Astrocyte of the spinal cord (primary cell): ENCODE measurements around the gene STX17.

ENCODE experiments used
- DNase-seq: peaks from one replicate; pipeline ENCODE4 v3.0.0; 2011; ENCODE audit warnings: low read depth, low spot score
- H3K4me3 ChIP-seq: 2 replicates; pipeline ENCODE4 v1.5.1; 2011; ENCODE audit warnings: low read depth, mild to moderate bottlenecking, low read length, moderate library complexity
- CTCF ChIP-seq: IDR thresholded peaks from 2 replicates; pipeline ENCODE4 v1.5.1; 2012; ENCODE audit warnings: low read depth, mild to moderate bottlenecking, low read length, inconsistent platforms
- in situ Hi-C: cut with HindIII; loops from 2 replicates; pipeline ENCODE4 v1.10.0; 2017; ENCODE audit warnings: low sequenced_read_pairs

Gene STX17

GRCh38 chr9:99998266-99998665 lies 91.8 kb downstream of the STX17 start:
- no peak overlapping the region for H3K4me3 ChIP-seq
- no peak for DNase-seq
- in situ Hi-C loops: no loop called here
- TF ChIP-seq CTCF: no peak

GRCh38 chr9:99998866-99999265 lies 92.4 kb downstream of the STX17 start:
- H3K4me3 ChIP-seq: no peak overlapping the region
- no peak for TF ChIP-seq CTCF
- DNase-seq: no peak
- in situ Hi-C loops: no loop called here

- in situ Hi-C loops: no loop called here
- H3K4me3 ChIP-seq: no peak overlapping the region
- no peak for TF ChIP-seq CTCF
- no peak for DNase-seq
Observed at GRCh38 chr9:99999797-100000196, 93.3 kb downstream of the STX17 start.

GRCh38 chr9:100011062-100011681 lies 104.7 kb downstream of the STX17 start:
- peak; percentile 49 for TF ChIP-seq CTCF
- no peak overlapping the region for H3K4me3 ChIP-seq
- in situ Hi-C loops: no loop called here
- peak; percentile 68 for DNase-seq

- in situ Hi-C loops: no loop called here
- TF ChIP-seq CTCF: no peak
- H3K4me3 ChIP-seq: no peak overlapping the region
- no peak for DNase-seq
Observed at GRCh38 chr9:100012279-100012678, 105.8 kb downstream of the STX17 start.

GRCh38 chr9:100013573-100013972 lies 107.1 kb downstream of the STX17 start:
- H3K4me3 ChIP-seq: no peak overlapping the region
- in situ Hi-C loops: no loop called here
- no peak for DNase-seq
- no peak for TF ChIP-seq CTCF

GRCh38 chr9:100014846-100015245 lies 108.4 kb downstream of the STX17 start:
- no peak overlapping the region for H3K4me3 ChIP-seq
- no peak for TF ChIP-seq CTCF
- in situ Hi-C loops: no loop called here
- DNase-seq: no peak
